HG03066 (cell line): Measurements from ENCODE around the gene FOXL2.

Source experiments
- ATAC-seq: cut with Tn5 transposase; IDR thresholded peaks from one replicate; pipeline ENCODE4 v1.9.1; 2021; ENCODE audit warnings: low read depth; ENCODE audit not compliant: unreplicated experiment

Gene FOXL2

GRCh38 chr3:138898708-138899107 lies 48.2 kb downstream of the FOXL2 start:
- ATAC-seq: no peak

GRCh38 chr3:138898301-138898700 lies 48.6 kb downstream of the FOXL2 start:
- ATAC-seq: no peak
